Lower lobe of right lung (tissue), 2 donors: ENCODE data around the gene DYNLL2. TPM values are rescaled to one million over a fixed set of nuclear protein-coding genes. Genes with fewer than 3 reads are reported as not detected.
"Not testable (repeated sequence)": the region's sequence is repeated elsewhere in the genome, so short reads cannot be mapped to it uniquely, and the experiment has no call there.

Experiments used
- ATAC-seq, 2 donors: fragments of 200-7000 bp; cut with Tn5 transposase; one replicate each; pipeline ENCODE4 v1.9.1; 2020 to 2022; ENCODE audit warnings: mild to moderate bottlenecking in 2 of 2, moderate library complexity in 2 of 2
- DNase-seq: peaks from one replicate; pipeline ENCODE4 v3.0.0-alpha.2; 2020
- H3K27ac ChIP-seq: fragments of 200-600 bp; one replicate; pipeline ENCODE4 v1.8.0; 2022
- H3K27me3 ChIP-seq: fragments of 200-600 bp; one replicate; pipeline ENCODE4 v1.8.0; 2022; ENCODE audit warnings: low read depth
- H3K36me3 ChIP-seq: fragments of 200-600 bp; one replicate; pipeline ENCODE4 v1.8.0; 2022; ENCODE audit warnings: mild to moderate bottlenecking
- H3K4me1 ChIP-seq: fragments of 200-600 bp; one replicate; pipeline ENCODE4 v1.8.0; 2022
- H3K4me3 ChIP-seq: fragments of 200-600 bp; one replicate; pipeline ENCODE4 v1.8.0; 2022; ENCODE audit warnings: mild to moderate bottlenecking
- H3K9me3 ChIP-seq: fragments of 200-600 bp; one replicate; pipeline ENCODE4 v1.8.0; 2022
- CTCF ChIP-seq: fragments of 200-600 bp; IDR thresholded peaks from one replicate; pipeline ENCODE4 v1.8.0; 2022; ENCODE audit warnings: antibody characterized with exemption, mild to moderate bottlenecking
- intact Hi-C: fragments of 100-400 bp; cut with DNase I; formaldehyde crosslinking; loops from one replicate; pipeline ENCODE4 v1.11.0; 2022
- total RNA-seq: library from RNA; stranded (reverse); fragmentation: NEBNext Ultra II Directional; extraction: Animal tissue kit (Norgen Biotek cat#: 25700); gene quantifications from one replicate; pipeline ENCODE4 v1.2.1, GENCODE V29; 2021
- donor health status: DM: no; HTN: yes; CAD: no; lungs with severe emphysema.

Gene DYNLL2
- total RNA-seq, 1 donor from 2014 or later = 33.8 TPM

- ATAC-seq = no peak
- Histone ChIP-seq H3K27ac (no peak overlapping the region), H3K36me3 (no peaks in the 10 kb centered on the region), H3K27me3 (no peaks in the 10 kb centered on the region), H3K4me1 (no peaks in the 10 kb centered on the region), H3K4me3 (no peak overlapping the region), H3K9me3 (no peaks in the 10 kb centered on the region)
- intact Hi-C loops = no loop called here
- no peak for TF ChIP-seq CTCF
- DNase-seq = no peak
Measured at GRCh38 chr17:58100506-58100905, 17.3 kb downstream of the DYNLL2 start.

- H3K36me3 ChIP-seq, intact Hi-C loops, ATAC-seq: not testable (repeated sequence)
Measured at GRCh38 chr17:58101898-58102297, 18.7 kb downstream of the DYNLL2 start.

GRCh38 chr17:58105093-58105492 lies 21.9 kb downstream of the DYNLL2 start:
- no peak for ATAC-seq
- no peak for TF ChIP-seq CTCF
- intact Hi-C loops = no loop called here

More at GRCh38 chr17:58101898-58102297, 18.7 kb downstream of the DYNLL2 start:
- H3K9me3 ChIP-seq, DNase-seq, H3K4me3 ChIP-seq, H3K4me1 ChIP-seq, H3K27ac ChIP-seq, H3K27me3 ChIP-seq: not testable (repeated sequence)

GRCh38 chr17:58107306-58107705 lies 24.1 kb downstream of the DYNLL2 start:
- H3K36me3 ChIP-seq = no peaks in the 10 kb centered on the region
- no peak for ATAC-seq
- no peak for DNase-seq
- H3K4me1 ChIP-seq = no peaks in the 10 kb centered on the region
- no peaks in the 10 kb centered on the region for H3K27me3 ChIP-seq
- no peaks in the 10 kb centered on the region for H3K9me3 ChIP-seq
- no peak for TF ChIP-seq CTCF
- intact Hi-C loops = no loop called here
- H3K4me3 ChIP-seq = no peak overlapping the region
- no peak overlapping the region for H3K27ac ChIP-seq

More at GRCh38 chr17:58105093-58105492, 21.9 kb downstream of the DYNLL2 start:
- no peaks in the 10 kb centered on the region for H3K27me3 ChIP-seq
- H3K27ac ChIP-seq = no peak overlapping the region
- H3K4me1 ChIP-seq = no peaks in the 10 kb centered on the region
- no peak for DNase-seq
- no peak overlapping the region for H3K4me3 ChIP-seq
- no peaks in the 10 kb centered on the region for H3K36me3 ChIP-seq
- no peaks in the 10 kb centered on the region for H3K9me3 ChIP-seq

GRCh38 chr17:58109197-58109596 lies 26.0 kb downstream of the DYNLL2 start:
- H3K4me1 ChIP-seq = no peaks in the 10 kb centered on the region
- H3K27me3 ChIP-seq = no peaks in the 10 kb centered on the region
- no peak overlapping the region for H3K27ac ChIP-seq
- TF ChIP-seq CTCF = no peak
- ATAC-seq (no peak), DNase-seq (no peak)
- no peaks in the 10 kb centered on the region for H3K9me3 ChIP-seq
- intact Hi-C loops = no loop called here
- no peak overlapping the region for H3K4me3 ChIP-seq
- H3K36me3 ChIP-seq = no peaks in the 10 kb centered on the region

GRCh38 chr17:58110012-58110411 lies 26.8 kb downstream of the DYNLL2 start:
- H3K9me3 ChIP-seq = no peaks in the 10 kb centered on the region
- H3K27ac ChIP-seq = no peak overlapping the region
- intact Hi-C loops = no loop called here
- no peak overlapping the region for H3K4me3 ChIP-seq
- ATAC-seq (no peak), DNase-seq (no peak)
- no peak for TF ChIP-seq CTCF
- H3K36me3 ChIP-seq = no peaks in the 10 kb centered on the region
- H3K27me3 ChIP-seq = no peaks in the 10 kb centered on the region
- no peaks in the 10 kb centered on the region for H3K4me1 ChIP-seq
